HG03442 (cell line): Measurements from ENCODE around the gene STIM1.
A peak's percentile ranks its signal among the peaks of the same experiment; 100 is the strongest.
"Not testable (repeated sequence)": the region's sequence is repeated elsewhere in the genome, so short reads cannot be mapped to it uniquely, and the experiment has no call there.

Experiments used
- ATAC-seq: cut with Tn5 transposase; IDR thresholded peaks from one replicate; pipeline ENCODE4 v1.9.1; 2021; ENCODE audit warnings: mild to moderate bottlenecking, moderate library complexity; ENCODE audit not compliant: unreplicated experiment

Gene STIM1

DNA sequence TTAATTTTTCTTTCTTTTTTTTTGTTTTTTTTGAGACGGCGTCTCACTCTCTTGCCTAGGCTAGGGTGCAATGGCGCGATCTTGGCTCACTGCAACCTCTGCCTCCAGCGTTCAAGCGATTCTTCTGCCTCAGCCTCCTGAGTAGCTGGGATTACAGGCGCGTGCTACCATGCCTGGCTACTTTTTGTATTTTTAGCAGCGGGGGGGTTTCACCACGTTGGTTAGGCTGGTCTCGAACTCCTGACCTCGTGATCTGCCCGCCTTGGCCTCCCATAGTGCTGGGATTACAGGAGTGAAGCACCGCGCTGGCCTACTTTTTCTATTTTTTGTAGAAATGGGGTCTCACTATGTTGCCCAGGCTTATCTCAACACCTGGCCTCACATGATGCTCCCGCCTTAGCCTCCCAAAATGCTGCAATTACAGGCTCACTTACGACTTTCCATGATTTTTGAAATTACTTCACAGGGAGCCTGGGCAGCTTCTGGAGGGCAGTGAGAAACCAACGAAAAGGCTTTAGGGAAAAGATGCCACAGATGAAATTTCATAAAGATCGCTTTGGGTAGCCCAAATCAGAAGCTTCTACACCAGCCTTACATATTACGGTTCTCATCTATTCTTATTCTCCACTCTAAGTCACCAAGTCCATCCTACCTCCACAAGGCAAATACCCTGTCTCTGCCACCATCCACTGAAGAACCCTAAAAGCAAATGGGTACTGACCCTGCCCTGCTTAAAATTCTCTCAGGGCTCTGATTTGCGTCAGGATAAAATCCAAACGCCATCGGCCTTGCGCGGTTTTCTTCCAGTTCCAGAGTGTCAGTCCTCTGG lies 238.3 kb downstream of the STIM1 start:
- no peak for ATAC-seq

GRCh38 chr11:4094348-4095291 lies 239.2 kb downstream of the STIM1 start, which contains the start of gene RRM1:
RRM1 (plus strand) TSS chr11:4094799; CDS start chr11:4095013, 214 bp downstream.
- ATAC-seq: peak; percentile 94

DNA sequence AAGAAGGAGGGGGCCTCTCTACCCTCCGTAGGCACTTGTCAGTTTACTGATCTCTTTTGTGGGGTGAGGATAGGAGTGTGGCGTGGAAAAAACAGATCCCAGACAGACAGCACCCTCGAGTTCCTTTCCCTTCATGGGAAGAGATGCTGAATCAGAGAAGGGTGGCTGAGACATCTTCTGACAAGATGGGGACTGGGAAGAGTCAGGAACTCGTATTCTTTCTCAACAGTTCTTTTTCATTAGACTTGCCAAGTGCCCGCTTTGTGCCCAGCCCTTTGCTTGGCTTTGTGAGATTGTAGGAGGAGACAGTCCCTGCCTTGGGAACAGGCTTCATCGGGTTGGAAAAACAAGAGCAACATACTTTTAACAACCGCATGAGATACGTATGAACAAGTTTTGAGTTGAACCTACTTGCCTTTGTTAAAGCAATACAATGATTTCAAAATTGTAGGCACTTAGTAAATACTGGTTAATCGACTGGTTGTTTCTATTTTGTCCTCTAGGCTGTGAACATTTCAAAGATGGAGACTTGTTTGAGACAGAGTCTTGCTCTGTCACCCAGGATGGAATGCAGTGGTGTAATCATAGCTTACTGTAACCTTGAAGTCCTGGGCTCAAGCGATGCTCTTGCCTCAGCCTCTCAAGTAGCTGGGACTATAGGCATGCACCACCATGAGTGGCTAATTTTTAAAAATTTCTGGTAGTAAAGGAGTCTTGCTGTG lies 240.2 kb downstream of the STIM1 start:
- no peak for ATAC-seq

DNA sequence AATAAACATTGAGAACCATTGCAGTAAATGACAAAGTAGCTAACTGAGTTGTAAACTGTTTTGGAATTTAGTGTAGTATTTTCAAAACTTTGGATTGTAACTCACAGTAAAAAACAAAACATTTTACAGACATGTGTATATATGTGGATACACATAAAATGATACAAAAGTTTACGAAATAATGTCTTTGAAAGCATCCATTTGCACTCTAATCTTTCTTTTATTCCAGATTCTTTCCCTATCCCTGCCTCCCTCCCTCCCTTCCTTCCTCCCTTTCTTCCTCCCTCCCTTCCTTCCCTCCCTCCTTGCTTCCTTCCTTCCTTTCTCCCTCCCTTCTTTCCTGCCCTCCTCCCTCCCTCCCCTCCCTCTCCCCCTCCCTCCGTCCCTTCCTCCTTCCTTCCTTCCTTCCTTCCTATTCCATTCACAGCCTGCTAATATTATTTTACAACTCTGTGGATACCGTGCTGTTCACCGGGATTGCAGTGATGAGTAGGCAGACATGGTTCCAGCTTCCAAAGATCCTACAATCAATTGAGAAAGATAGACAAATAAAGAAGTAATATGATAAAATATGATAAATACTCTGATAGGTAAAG lies 242.7 kb downstream of the STIM1 start:
- no peak for ATAC-seq

DNA sequence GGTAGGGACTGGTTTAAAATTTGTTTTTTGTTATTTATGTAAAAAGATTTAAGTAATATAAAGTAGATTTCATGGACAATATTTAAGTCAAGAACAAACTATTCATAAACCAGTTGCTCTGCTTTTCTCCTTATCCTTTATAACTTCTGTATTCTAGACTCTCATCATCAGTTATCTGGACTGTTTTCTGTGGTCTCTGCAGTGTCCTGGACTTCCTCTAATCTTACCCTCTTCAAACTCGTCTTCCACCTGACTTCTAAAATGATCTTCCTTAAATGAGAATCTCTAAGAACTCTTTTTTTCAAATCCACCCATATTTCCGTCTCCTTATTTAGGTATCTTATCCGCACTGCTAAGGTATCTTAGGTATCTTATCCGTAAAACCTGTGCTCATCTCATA lies 247.2 kb downstream of the STIM1 start:
- ATAC-seq: no peak

- no peak for ATAC-seq
Measured at GRCh38 chr11:4103269-4103668, 247.8 kb downstream of the STIM1 start.

- ATAC-seq: no peak
Measured at GRCh38 chr11:4105916-4106315, 250.5 kb downstream of the STIM1 start.

DNA sequence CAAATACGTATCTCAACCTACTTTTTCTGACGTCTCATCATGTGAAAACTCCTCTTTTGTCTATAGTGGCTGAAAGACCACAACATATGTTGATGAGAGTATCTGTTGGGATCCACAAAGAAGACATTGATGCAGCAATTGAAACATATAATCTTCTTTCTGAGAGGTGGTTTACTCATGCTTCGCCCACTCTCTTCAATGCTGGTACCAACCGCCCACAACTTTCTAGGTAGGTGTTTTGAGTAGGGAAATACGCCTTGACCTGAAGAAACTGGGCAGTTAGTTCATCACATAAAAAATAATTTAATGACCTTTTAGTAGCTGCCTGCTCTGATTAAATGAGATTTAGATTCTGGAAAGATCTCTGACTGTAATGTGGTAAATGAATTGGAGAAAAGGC lies 256.4 kb downstream of the STIM1 start:
- no peak for ATAC-seq

DNA sequence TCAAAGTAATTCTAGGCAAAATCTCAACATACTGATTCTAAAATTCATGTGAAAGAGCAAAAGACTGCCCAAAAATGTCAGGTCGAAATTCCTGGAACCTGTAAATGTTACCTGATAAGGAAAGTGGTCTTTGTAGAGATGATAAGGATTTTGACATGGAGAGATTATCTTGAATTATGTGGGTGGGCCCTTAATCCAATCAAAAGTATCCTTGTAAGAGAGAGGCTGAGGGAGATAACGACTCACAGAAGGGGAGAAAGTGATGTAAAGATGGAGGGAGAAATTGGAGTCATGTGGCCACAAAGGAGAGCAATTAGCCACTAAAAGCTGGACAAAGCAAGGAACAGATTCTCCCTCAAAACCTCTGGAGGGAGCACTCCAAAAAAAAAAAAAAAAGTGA lies 259.7 kb downstream of the STIM1 start:
- no peak for ATAC-seq

DNA sequence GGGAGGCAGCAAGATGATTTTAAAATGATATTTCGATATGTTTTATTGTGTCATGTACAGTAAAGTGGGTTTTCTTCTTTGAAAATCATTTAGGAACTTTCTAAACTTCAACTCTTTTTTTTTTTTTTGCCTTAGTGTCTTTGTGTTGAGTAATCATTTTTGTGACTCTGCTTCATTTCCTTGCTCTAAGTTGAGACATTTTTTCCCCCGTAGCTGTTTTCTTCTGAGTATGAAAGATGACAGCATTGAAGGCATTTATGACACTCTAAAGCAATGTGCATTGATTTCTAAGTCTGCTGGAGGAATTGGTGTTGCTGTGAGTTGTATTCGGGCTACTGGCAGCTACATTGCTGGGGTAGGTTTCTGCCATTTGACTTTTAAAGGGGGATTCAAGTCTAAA lies 262.6 kb downstream of the STIM1 start:
- ATAC-seq: no peak

GRCh38 chr11:4123218-4123617 lies 267.8 kb downstream of the STIM1 start:
- ATAC-seq: no peak

GRCh38 chr11:4125141-4125540 lies 269.7 kb downstream of the STIM1 start:
- ATAC-seq: no peak

GRCh38 chr11:4127357-4127756 lies 271.9 kb downstream of the STIM1 start:
- ATAC-seq: no peak

- not testable (repeated sequence) for ATAC-seq
Measured at GRCh38 chr11:4130219-4130618, 274.8 kb downstream of the STIM1 start.

GRCh38 chr11:4134806-4135205 lies 279.3 kb downstream of the STIM1 start:
- ATAC-seq: no peak

GRCh38 chr11:4138497-4138896 lies 283.0 kb downstream of the STIM1 start:
- no peak for ATAC-seq

- ATAC-seq: no peak
Measured at GRCh38 chr11:4140067-4140636, 284.7 kb downstream of the STIM1 start.
